ENCODE results near the gene AFAP1L2.

Gene AFAP1L2

GRCh38 chr10:114412907-114413797 lies 8.8 kb upstream of the AFAP1L2 start:
- DNase-seq (ENCODE audit: extremely low read depth in 1 of 2, low read depth in 1 of 2): no peak

GRCh38 chr10:114408968-114409444 lies 4.7 kb upstream of the AFAP1L2 start:
- DNase-seq (ENCODE audit: extremely low read depth in 1 of 2, low read depth in 1 of 2): no peak

GRCh38 chr10:114408112-114408967 lies 4.0 kb upstream of the AFAP1L2 start:
- no peak for DNase-seq (ENCODE audit: extremely low read depth in 1 of 2, low read depth in 1 of 2)

- no peak for DNase-seq (ENCODE audit: extremely low read depth in 1 of 2, low read depth in 1 of 2)
Observed at GRCh38 chr10:114406455-114406854, 2.2 kb upstream of the AFAP1L2 start.

- no peak for DNase-seq (ENCODE audit: extremely low read depth in 1 of 2, low read depth in 1 of 2)
Observed at GRCh38 chr10:114405011-114405350, 679 bp upstream of the AFAP1L2 start.

GRCh38 chr10:114403541-114404161 lies 651 bp downstream of the AFAP1L2 start:
- DNase-seq (ENCODE audit: extremely low read depth in 1 of 2, low read depth in 1 of 2): no peak

- no peak for DNase-seq (ENCODE audit: extremely low read depth in 1 of 2, low read depth in 1 of 2)
Observed at GRCh38 chr10:114402871-114403540, 1.3 kb downstream of the AFAP1L2 start.

GRCh38 chr10:114402233-114402632 lies 2.1 kb downstream of the AFAP1L2 start:
- no peak for DNase-seq (ENCODE audit: extremely low read depth in 1 of 2, low read depth in 1 of 2)

- no peak for DNase-seq (ENCODE audit: extremely low read depth in 1 of 2, low read depth in 1 of 2)
Observed at GRCh38 chr10:114401195-114401791, 3.0 kb downstream of the AFAP1L2 start.

GRCh38 chr10:114400091-114400490 lies 4.2 kb downstream of the AFAP1L2 start:
- DNase-seq (ENCODE audit: extremely low read depth in 1 of 2, low read depth in 1 of 2): no peak

- DNase-seq (ENCODE audit: extremely low read depth in 1 of 2, low read depth in 1 of 2): no peak
Observed at GRCh38 chr10:114399576-114399975, 4.7 kb downstream of the AFAP1L2 start.

GRCh38 chr10:114398587-114399331 lies 5.5 kb downstream of the AFAP1L2 start:
- no peak for DNase-seq (ENCODE audit: extremely low read depth in 1 of 2, low read depth in 1 of 2)

- DNase-seq (ENCODE audit: extremely low read depth in 1 of 2, low read depth in 1 of 2): no peak
Observed at GRCh38 chr10:114397651-114398145, 6.6 kb downstream of the AFAP1L2 start.

- no peak for DNase-seq (ENCODE audit: extremely low read depth in 1 of 2, low read depth in 1 of 2)
Observed at GRCh38 chr10:114396464-114396863, 7.8 kb downstream of the AFAP1L2 start.

GRCh38 chr10:114395366-114396022 lies 8.8 kb downstream of the AFAP1L2 start:
- DNase-seq (ENCODE audit: extremely low read depth in 1 of 2, low read depth in 1 of 2): no peak

- DNase-seq (ENCODE audit: extremely low read depth in 1 of 2, low read depth in 1 of 2): no peak
Observed at GRCh38 chr10:114394531-114394930, 9.8 kb downstream of the AFAP1L2 start.

- DNase-seq (ENCODE audit: extremely low read depth in 1 of 2, low read depth in 1 of 2): no peak
Observed at GRCh38 chr10:114393886-114394285, 10.4 kb downstream of the AFAP1L2 start.

- DNase-seq (ENCODE audit: extremely low read depth in 1 of 2, low read depth in 1 of 2): no peak
Observed at GRCh38 chr10:114393482-114393881, 10.8 kb downstream of the AFAP1L2 start.

Measured in activated CD8-positive, alpha-beta memory T cell treated with anti-CD3 and anti-CD28 coated beads for 1 hour (primary cell).